Stimulated activated CD4-positive, alpha-beta T cell treated with anti-CD3 and anti-CD28 coated beads, Interleukin-2, amount 100 ng/mL, for 24 hours (primary cell): ENCODE results near the gene CACNA1D.

ENCODE experiments used
- DNase-seq, 2 donors: peaks; one replicate each; pipeline ENCODE4 v3.0.0-alpha.2; 2020

Gene CACNA1D

GRCh38 chr3:53725387-53725995 is 231.1 kb downstream of the CACNA1D start:
- no peak for DNase-seq

- DNase-seq, result no peak
Measured at GRCh38 chr3:53726643-53727042, 232.2 kb downstream of the CACNA1D start.

GRCh38 chr3:53728606-53729005 is 234.2 kb downstream of the CACNA1D start:
- no peak for DNase-seq

GRCh38 chr3:53729159-53729558 is 234.7 kb downstream of the CACNA1D start:
- DNase-seq, result no peak

- DNase-seq, result no peak
Measured at GRCh38 chr3:53729618-53730017, 235.2 kb downstream of the CACNA1D start.

- DNase-seq, result no peak
Measured at GRCh38 chr3:53730576-53730975, 236.2 kb downstream of the CACNA1D start.

- no peak for DNase-seq
Measured at GRCh38 chr3:53731934-53732624, 237.7 kb downstream of the CACNA1D start.

DNA sequence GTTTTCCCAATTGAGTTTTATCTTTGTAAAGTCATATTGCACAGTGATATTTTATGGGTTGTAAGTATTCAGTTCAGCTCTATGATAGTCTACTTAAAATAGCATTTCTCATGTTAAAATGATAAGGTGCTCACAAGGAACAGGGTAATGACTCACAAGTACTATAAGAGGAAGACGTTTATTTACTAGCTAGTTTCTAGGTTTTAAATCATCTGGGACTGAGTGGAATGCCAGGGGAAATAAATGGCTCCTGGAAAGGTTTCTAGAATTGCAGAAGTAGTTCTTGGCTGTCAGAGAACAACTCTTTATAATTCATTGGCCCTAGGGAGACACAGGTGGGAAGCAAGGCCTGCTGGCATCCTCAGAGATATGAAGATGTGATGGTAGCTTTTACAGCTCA is 239.0 kb downstream of the CACNA1D start:
- DNase-seq, result no peak

DNA sequence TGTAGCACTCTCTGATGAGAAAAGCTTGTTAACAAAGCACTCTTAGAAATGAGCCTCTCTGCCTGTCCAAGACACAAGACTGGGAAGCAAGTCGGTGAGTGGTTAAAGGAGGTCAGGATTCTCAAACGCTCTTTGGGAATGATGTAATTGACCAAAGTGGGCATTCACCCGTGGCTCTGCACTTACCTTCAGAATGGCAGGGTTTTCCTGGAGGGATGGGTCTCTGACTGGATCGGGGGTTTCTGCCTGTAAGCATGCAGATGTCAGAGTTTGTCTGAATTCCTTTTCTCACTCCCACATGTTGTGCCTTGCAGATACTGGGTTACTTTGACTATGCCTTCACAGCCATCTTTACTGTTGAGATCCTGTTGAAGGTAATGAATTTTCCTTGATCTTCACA is 245.6 kb downstream of the CACNA1D start:
- no peak for DNase-seq

GRCh38 chr3:53740956-53741355 is 246.5 kb downstream of the CACNA1D start:
- DNase-seq, result no peak

- no peak for DNase-seq
Measured at GRCh38 chr3:53744351-53744750, 249.9 kb downstream of the CACNA1D start.

DNA sequence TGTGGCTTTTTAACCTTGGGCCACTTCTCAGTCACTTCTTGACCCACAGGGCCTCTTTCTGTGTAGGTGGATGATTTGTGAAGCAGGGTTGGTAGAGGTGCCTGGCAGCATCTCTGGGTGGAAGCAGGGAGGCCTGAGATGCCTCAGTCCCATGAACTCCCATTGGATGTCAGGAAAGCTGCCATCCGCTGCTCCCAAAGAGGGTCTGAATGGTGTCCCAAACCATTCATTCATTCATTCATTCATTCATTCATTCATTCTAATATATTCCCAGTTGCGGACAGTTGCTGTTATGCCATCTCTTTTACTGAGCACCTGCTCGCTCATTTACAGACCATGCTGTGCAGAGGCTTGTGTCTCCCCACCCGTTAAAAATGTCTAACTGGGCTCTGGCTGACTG is 253.1 kb downstream of the CACNA1D start:
- no peak for DNase-seq

GRCh38 chr3:53748512-53749271 is 254.3 kb downstream of the CACNA1D start:
- DNase-seq, result no peak

- DNase-seq, result no peak
Measured at GRCh38 chr3:53749448-53749847, 255.0 kb downstream of the CACNA1D start.

DNA sequence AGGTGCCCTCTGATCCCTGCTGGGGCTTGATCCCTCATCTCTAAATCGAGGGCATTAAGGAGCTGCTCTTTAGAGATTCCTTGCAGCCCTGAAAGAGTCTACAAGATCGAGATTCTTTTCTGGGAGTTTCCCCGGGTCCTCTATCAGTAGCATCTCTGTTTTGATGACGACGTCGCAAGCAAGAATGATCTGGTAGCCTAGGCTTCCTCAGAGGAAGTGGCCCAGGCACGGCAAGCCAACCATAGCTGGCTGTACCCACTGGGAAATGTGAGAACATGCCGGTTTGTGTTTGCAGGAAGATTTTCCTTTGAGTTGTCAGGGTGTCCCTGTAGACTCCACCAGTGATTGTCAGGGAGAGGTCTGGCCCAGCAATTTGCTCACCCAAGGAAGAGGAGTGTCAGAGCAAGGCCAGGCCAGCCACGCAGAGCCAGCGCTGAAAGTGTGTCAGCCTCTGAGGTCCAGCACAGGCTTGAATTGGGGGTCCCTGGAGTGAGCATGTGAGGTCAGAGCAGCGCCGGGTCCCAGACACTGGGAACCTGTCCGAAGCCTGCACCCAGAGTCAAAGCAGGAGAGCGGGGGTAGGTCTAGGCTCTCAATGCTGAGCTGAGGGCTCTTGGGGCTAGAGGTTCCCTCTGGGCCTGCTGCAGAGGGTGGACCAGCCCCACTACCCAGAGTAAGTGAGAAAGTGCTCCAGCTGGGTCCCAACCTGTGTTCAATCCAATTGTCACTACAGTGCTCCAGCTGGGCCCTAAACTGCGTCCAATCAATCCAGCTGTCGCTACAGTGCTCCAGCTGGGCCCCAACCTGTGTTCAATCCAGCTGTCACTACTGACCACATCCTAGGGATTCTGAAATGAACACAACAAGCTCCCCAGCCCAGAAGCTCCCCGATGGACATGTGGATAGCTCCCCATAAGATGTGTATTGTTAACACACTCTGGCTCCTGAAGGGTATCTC is 256.1 kb downstream of the CACNA1D start:
- DNase-seq, result no peak

DNA sequence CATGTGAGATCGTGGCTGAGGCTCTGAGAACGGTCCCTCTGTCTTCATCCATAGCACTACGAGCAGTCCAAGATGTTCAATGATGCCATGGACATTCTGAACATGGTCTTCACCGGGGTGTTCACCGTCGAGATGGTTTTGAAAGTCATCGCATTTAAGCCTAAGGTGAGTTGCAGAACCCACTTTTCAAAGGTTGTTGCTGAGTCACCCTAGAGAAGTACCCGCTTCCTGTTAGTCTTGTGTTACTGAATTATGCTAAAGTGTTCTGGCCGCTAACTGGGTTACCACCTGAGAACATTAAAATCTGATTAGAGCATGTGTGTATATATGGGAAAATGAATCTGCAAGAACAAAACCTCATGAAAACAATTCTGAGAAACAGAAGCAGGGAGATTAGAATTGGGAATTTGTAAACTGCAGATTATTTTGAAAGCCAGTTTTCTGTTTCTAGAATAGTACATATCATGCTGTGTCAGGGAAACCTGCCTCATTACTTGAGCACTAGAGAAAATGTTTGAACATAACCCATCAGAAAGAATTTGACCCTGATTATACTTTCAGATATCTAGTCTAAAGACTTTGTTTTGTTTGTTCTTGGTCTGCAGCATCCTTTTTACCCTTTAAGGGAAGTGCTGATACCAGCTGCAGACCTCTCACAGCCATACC is 259.2 kb downstream of the CACNA1D start:
- no peak for DNase-seq

DNA sequence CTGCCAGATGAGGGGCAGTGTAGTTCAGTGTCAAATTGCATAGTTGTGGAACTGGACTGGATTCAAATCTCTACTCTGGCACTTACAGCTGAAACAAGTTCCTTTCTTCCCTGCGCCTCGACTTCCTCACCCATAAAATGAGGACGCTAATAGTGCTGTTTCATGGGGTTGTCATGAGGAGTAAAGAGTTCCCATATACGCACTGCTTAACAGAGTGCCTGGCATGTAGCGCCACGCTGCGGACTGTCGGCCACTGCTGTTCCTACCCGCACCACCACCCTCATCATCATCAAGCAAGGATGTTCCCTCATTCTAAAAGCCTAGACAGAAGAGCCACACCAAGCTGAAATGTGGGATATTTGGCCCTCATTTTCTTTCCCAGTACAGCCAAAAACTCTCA is 259.9 kb downstream of the CACNA1D start:
- DNase-seq, result no peak

DNA sequence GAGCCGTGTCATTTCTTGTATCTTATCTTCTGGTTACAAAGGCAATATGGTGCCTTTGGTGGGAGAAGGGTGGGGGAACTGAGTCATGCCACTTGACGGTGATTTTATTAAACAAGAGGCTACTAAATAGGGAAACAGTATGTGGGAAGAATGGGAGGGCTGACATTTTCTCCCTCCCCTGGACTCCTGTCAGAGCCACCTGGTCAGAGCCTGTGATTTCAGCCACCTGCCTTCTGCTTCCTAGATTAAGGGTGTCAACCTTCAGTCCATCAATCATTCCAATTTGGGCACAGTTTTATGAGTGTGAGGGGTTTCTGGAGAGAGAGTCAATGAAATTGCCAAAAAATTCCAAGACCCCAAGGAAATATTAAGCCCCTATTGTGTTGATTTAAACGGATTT is 264.4 kb downstream of the CACNA1D start:
- DNase-seq, result no peak

GRCh38 chr3:53763353-53763752 is 268.9 kb downstream of the CACNA1D start:
- DNase-seq, result no peak

DNA sequence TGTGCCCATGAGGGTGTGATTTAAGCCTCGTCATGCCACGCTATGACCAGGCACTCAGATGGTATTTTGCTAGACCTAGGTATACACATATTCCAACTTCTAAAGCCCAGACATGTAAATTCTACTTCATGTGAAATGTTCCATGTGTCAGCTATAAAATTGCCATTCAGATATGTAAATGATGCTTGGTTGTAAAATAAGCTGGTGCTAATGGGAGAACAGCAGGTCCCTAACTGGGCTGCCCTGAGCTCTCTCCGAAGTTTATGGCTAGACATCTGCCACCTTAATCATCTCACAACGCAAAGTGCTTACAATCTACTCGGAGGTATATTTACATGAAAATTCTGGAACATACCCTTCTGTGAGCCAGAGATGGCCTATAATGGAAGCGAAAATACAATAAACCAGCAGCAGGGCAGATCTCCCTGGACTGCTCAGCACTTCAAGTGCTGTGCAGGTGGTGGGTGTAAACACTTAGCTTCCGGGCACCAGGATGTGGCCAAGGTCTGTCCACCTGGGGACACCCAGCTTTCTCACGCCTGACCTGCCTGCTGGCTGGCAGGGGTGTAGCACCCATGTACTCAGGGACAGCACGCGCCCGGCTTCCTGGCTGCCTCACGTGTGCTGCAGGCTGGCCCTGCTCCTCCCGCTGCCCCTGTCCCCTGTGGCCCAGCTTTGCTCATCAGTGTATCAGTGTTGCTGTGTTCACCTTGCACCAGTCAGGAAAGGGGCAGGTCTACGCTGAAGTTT is 269.8 kb downstream of the CACNA1D start:
- DNase-seq, result no peak

DNA sequence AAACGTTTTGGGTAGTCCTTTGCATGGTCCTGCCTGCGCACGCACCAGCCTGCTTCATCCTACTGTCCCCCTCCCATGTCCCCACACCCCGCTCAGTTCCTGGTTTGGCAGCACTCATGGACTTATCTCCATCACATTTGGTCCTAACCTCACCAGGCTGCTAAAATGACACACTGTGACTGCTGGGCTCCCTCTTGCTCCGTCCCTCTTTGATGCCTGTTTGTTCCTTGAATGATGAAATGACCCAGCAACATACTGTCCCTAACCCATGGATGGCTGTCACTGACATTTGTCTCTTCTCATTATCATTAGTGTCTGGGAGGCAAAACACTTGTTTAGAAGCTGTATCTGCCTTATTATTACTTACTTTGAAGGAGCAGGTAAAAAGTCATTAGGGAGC is 271.3 kb downstream of the CACNA1D start:
- DNase-seq, result no peak

DNA sequence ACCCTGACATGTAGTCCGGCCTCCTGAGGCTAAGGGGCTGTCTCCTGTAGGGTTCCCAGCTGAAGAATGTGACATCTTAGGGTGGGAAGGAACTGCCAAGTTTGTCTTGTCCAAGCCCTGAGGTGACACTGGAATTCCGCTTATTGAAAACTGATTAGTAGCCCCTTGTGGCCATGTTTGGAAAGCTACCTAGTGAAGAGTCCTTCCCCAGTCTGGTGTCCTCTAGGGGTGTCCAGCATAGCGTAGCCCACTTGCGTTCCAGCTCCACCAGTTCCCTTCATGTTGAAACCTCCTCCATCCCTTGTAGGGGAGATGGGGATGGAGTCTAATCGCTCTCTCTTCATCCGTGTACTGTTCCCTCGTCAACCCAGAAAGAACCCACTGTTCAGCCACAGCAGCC is 272.3 kb downstream of the CACNA1D start:
- DNase-seq, result no peak
